Activated CD8-positive, alpha-beta memory T cell treated with anti-CD3 and anti-CD28 coated beads, Interleukin-2, amount 10 ng/mL, durations not matched to agents 7 days and 5 days (primary cell): ENCODE results near the gene SOX3. TPM values are rescaled to one million over a fixed set of nuclear protein-coding genes. Genes with fewer than 3 reads are reported as not detected.

Source experiments
- ATAC-seq: fragments of 150-1000 bp; cut with Tn5 transposase; one replicate; pipeline ENCODE4 v1.10.0; 2021; ENCODE audit warnings: moderate library complexity
- CTCF ChIA-PET: fragments of 350-600 bp; sonication (Branson Sonifier 250); formaldehyde crosslinking; loops from one replicate; lab custom pipeline; 2021; ENCODE audit warnings: antibody characterized with exemption; lab: Charles Lee
- DNase-seq: peaks from one replicate; pipeline ENCODE4 v3.0.0-alpha.2; 2020
- H3K27ac Mint-ChIP-seq: one replicate; pipeline ENCODE4 v1.8.0; 2021; ENCODE audit warnings: mild to moderate bottlenecking, mixed read lengths
- H3K27me3 Mint-ChIP-seq: one replicate; pipeline ENCODE4 v1.8.0; 2021; ENCODE audit warnings: mixed read lengths
- H3K36me3 Mint-ChIP-seq: one replicate; pipeline ENCODE4 v1.8.0; 2021; ENCODE audit warnings: mild to moderate bottlenecking, mixed read lengths
- H3K4me1 Mint-ChIP-seq: one replicate; pipeline ENCODE4 v1.8.0; 2021; ENCODE audit warnings: mixed read lengths
- H3K4me3 Mint-ChIP-seq: one replicate; pipeline ENCODE4 v1.8.0; 2021; ENCODE audit warnings: mild to moderate bottlenecking, moderate library complexity, mixed read lengths
- H3K9me3 Mint-ChIP-seq: one replicate; pipeline ENCODE4 v1.8.0; 2022; ENCODE audit warnings: low read depth, mixed read lengths
- total RNA-seq, 2 experiments: library from RNA; stranded (reverse); gene quantifications; one replicate each; pipeline ENCODE4 v1.2.3, GENCODE V29; 2021

Gene SOX3
- total RNA-seq, 2 experiments from 2014 or later: not detected

DNA sequence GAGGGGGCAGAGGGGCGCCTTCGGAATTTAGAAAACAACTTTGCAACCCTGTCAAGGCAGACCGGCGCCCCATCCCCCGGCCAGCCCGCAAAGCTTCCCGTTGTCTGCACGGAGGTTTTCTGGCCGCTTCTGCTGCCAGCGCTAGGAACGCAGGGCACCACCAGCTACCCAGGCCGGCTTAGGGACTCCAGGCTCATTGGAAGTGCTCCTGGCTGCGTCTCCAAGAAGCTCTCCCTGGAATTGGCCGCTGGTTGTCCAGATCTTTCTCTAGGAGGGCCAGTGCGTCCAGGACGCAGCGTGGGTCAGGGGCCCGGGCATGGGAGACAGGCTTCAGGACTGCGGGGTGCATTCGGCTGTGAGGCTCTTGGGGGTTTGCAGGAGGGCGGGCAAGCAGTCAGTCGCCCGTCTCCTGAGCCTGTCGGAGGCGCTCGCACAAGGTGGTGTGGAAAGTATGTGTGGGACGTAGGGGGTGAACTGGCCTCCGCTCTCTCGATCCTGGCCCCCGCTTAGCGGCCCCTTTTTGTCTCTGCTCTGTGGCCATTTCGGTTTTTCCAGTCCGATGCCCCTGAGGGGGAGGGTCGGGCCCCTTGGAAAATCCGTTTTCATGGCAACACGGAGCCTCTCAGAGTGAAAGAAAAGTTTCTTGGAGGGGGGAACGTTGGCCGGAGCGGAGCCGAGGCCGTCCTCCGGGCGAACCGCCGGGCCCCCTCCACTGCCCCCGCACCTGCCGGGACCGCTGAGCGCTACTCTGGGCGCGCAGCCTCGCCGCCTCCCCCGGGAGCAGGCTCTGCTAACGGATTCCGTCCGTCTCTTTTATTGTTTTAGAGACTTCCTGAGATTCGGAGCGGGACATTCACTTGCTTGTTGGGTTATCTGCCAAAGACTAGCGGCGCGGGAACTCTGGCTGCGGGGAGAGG is 810 bp upstream of the SOX3 start:
- DNase-seq (no peak), ATAC-seq (no peak)
- H3K27ac Mint-ChIP-seq: no peak overlapping the region
- H3K27me3 Mint-ChIP-seq: peaks cover 68% of the 10 kb centered on the region
- H3K4me1 Mint-ChIP-seq: no peaks in the 10 kb centered on the region
- CTCF ChIA-PET: no interaction called here
- H3K9me3 Mint-ChIP-seq: no peaks in the 10 kb centered on the region
- H3K4me3 Mint-ChIP-seq: no peak overlapping the region
- H3K36me3 Mint-ChIP-seq: peaks cover 3% of the 10 kb centered on the region

DNA sequence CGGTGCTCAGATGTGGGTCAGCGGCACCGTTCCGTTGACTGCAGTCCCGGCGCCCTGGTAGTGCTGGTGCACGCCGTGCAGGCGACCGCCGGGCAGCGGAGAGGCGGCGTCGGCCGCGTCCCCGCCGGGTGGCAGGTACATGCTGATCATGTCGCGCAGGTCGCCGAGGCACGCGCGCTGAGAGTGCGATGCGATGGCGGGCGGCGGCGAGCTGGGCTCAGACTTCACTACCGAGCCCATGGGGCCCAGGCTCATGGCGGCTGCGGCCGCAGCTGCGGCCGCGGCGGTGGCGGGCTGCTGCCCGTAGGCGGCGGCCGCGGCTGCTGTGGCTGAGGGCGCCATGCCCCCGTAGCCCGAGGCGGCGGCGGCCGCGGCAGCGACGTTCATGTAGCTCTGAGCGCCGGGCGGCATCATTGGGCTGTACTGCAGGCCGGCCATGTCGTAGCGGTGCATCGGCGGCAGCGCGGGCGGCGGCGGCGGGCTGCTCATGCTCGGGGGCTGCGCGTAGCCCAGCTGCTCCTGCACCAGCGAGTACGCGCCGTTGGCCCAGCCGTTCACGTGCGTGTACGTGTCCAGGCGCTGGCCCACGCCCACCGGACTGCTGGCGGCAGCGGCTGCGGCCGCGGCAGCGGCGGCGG is 1.0 kb downstream of the SOX3 start:
- H3K4me1 Mint-ChIP-seq: no peaks in the 10 kb centered on the region
- no peaks in the 10 kb centered on the region for H3K9me3 Mint-ChIP-seq
- no peak for ATAC-seq
- no peak overlapping the region for H3K27ac Mint-ChIP-seq
- CTCF ChIA-PET: no interaction called here
- H3K36me3 Mint-ChIP-seq: peaks cover 3% of the 10 kb centered on the region
- no peak overlapping the region for H3K4me3 Mint-ChIP-seq
- peaks cover 60% of the 10 kb centered on the region for H3K27me3 Mint-ChIP-seq
- no peak for DNase-seq

DNA sequence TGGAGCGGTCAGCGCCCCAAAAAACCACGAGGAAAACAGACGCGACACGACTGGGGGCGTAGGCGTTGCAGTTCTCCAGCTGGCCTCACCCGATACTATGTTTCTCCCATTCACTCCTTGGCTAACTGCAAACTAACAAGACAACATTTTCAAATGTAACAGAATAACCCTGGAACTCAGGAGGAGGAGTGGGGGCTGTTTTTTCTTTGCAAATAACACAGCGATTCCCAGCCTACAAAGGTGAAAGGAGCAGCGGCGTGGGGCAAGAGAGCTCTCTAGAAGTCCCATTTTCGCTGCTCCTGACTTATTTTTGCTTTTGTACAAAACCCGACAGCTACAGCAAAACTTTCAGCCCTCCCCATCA is 1.6 kb downstream of the SOX3 start:
- CTCF ChIA-PET: no interaction called here
- no peaks in the 10 kb centered on the region for H3K4me1 Mint-ChIP-seq
- H3K27me3 Mint-ChIP-seq: peaks cover 57% of the 10 kb centered on the region
- DNase-seq: no peak
- H3K4me3 Mint-ChIP-seq: no peak overlapping the region
- peaks cover 3% of the 10 kb centered on the region for H3K36me3 Mint-ChIP-seq
- H3K9me3 Mint-ChIP-seq: no peaks in the 10 kb centered on the region
- ATAC-seq: no peak
- H3K27ac Mint-ChIP-seq: no peak overlapping the region

DNA sequence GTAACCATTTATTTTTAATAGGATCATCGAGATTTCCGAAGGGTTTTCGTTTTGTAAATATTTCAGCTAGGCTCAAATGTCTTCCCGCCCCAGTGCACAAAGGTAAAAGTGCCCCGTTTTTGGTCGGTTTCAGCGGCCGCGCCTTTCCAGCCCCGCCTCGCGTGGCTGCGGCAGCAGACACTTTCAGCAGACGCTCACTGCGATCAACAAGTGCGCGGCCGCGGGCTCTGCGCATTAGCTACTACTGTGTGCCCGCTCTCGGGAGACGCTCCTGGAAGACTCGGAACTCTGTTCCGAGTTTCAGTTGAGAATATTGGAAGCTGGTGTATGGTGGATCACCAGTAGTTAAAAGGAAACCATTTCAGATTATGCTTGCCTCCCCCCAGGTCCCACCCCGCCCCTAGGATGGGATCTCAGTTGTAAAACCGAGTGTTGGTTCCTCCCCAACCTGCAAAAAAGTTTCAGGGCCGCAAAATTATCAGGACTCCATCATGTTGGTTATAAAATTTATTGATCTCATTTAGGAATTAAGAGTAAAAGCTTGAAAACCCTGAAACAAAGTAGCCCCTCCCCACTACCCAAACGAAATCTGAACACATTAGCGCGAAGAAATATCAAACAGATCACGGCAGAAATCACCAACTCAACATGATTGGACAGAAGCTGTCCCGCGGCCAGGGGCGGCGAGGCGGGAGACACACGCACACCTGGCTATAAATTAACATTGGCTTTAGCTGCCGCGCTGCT is 2.2 kb downstream of the SOX3 start:
- H3K27me3 Mint-ChIP-seq: peaks cover 54% of the 10 kb centered on the region
- peaks cover 3% of the 10 kb centered on the region for H3K36me3 Mint-ChIP-seq
- no peaks in the 10 kb centered on the region for H3K4me1 Mint-ChIP-seq
- H3K4me3 Mint-ChIP-seq: no peak overlapping the region
- no peak for DNase-seq
- ATAC-seq: no peak
- no peak overlapping the region for H3K27ac Mint-ChIP-seq
- CTCF ChIA-PET: interaction anchor here (1.3 kb wide), 1 partner anchor 263 kb away, joined by 3 read pairs; no protein-coding TSS in a partner anchor
- H3K9me3 Mint-ChIP-seq: no peaks in the 10 kb centered on the region

DNA sequence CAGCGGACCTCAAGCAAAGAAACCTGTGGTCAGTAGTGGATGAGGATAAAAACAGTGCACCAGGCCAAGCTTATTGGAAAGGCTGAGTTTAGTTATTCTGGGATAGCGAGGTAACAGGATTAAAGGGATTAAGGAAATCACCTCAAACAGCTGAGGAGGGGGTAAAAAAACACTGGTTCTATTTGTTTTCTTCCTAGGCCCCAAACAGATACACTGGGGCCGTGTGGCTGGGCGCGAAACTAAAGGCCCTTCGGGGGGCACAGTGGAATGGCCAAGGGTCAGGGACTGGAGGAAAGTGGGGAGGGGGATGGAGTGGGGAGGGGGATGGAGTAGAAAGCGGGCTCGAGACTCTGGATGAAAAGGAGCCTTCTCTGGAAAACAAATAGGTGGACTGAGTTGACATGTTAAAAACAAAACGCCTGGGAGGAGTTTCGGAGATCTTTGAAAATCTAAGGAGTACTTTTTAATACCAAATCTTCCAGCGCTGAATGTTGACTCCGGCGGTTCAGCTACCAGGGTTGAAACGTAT is 2.9 kb downstream of the SOX3 start:
- DNase-seq (no peak), ATAC-seq (no peak)
- Mint-ChIP-seq H3K4me3 (no peak overlapping the region), H3K27me3 (peaks cover 47% of the 10 kb centered on the region), H3K27ac (no peak overlapping the region), H3K4me1 (no peaks in the 10 kb centered on the region), H3K9me3 (no peaks in the 10 kb centered on the region), H3K36me3 (peaks cover 3% of the 10 kb centered on the region)
- CTCF ChIA-PET: interaction anchor here (1.3 kb wide), 1 partner anchor 264 kb away, joined by 3 read pairs; no protein-coding TSS in a partner anchor

DNA sequence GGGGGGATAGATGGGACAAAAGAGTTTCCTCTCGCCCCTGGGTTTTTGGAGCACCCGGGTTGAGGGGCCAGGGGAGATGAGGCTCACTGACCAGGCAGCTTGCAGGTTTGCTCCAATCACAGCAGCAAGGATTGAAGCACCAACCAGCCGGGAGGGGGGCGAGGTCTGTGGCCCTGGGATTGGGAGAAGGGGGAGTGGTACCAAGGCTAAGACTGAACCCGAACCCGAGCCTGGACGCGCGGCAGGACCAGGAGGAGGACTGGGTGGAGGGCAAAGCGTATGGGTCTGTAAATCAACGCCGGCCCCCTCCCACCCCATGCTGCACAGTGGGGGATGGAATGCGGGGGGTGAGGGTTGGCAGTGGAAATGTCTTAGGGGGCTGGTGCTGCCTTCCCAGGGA is 3.5 kb downstream of the SOX3 start:
- H3K4me1 Mint-ChIP-seq: no peaks in the 10 kb centered on the region
- no peak for DNase-seq
- no peaks in the 10 kb centered on the region for H3K9me3 Mint-ChIP-seq
- H3K27me3 Mint-ChIP-seq: peaks cover 41% of the 10 kb centered on the region
- CTCF ChIA-PET: interaction anchor here (1.3 kb wide), 1 partner anchor 265 kb away, joined by 3 read pairs; no protein-coding TSS in a partner anchor
- no peak overlapping the region for H3K4me3 Mint-ChIP-seq
- peaks cover 1% of the 10 kb centered on the region for H3K36me3 Mint-ChIP-seq
- no peak for ATAC-seq
- no peak overlapping the region for H3K27ac Mint-ChIP-seq

DNA sequence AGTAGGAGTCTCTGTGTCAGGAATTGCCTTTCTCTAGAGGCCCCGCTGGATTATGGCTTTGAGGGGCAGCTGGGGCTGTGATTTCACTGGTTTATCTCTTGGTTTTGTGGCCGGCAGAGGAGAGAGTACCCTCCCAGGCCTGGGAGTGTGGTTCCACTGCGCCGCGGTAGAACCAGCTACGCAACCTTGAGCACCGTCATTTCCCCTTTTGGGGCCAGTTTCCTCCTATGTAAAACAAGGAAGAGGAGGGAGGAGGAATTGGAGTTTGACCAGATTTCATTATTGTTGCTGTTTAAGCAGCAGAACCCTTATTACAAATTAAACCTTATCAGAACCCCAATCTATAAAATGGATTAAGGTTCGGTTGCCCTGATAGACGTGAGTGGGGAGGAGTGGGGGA is 4.4 kb downstream of the SOX3 start:
- Mint-ChIP-seq H3K4me3 (no peak overlapping the region), H3K27me3 (peaks cover 34% of the 10 kb centered on the region), H3K27ac (no peak overlapping the region)

DNA sequence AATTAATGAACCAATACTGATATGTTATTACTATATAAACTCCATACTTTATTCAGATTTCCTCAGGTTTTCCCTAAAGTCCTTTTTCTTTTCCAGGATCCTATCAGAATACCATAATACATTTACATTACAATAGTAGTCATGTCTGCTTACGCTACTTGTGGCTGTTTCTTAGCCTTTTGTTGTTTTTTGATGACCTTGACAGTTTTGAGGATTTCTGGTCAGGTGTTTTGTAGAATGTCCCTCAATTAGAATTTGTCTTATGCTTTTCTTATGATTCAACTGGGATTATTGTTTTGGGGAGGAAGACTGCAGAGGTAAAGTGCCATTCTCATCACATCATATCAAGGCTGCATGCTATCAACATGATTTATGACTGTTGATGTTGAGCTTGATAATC is 9.1 kb downstream of the SOX3 start:
- Mint-ChIP-seq H3K9me3 (no peaks in the 10 kb centered on the region), H3K27ac (no peak overlapping the region), H3K27me3 (peaks cover 8% of the 10 kb centered on the region), H3K36me3 (no peaks in the 10 kb centered on the region), H3K4me1 (no peaks in the 10 kb centered on the region), H3K4me3 (no peak overlapping the region)
- CTCF ChIA-PET: no interaction called here
- no peak for ATAC-seq
- DNase-seq: no peak

More for the DNA sequence above, 4.4 kb downstream of the SOX3 start:
- ATAC-seq: no peak
- no peak for DNase-seq
- Mint-ChIP-seq H3K4me1 (no peaks in the 10 kb centered on the region), H3K36me3 (peaks cover 1% of the 10 kb centered on the region), H3K9me3 (no peaks in the 10 kb centered on the region)
- CTCF ChIA-PET: no interaction called here

DNA sequence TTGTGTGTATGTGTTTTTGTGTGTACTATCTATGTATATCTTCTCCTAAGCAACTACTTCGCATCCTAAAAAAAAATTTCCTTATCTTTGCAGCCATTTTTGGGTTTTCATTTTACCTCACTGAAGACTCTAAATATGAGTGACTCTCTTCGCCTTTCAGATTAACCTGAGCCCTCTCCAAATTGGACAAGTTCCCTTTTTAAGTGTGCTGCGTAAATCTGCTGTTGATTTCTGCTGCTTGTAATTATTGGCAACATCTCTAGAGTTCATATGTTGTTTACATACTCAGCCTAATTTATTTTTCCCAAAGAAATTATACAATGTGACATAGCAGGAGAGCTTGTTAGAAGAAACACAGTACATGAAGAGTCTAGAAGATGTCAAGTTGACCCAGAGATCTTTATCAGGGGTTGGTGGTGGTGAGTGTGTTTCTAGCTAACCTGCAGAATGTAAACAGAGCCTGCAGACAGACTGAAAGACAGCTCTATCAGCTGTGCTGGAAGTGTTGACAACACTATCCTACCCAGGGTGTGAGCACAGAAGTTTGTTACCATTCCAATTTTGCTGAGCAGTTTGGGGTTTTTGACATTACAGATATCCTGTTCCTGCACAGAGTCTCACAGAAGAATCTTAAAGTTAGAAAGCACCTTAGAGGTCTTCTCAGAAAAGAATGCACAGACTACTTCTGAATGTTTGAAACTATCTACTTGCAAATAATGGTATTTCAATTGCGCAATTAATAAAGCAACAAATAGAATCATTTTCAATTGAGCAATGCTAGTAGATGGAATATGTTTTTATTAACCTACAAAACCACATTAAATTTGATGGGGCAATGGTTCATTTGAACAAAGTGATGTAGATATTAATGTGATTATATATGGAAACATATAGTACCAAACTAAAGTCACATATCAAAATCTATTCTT is 12.5 kb downstream of the SOX3 start:
- DNase-seq: no peak
- Mint-ChIP-seq H3K27ac (no peak overlapping the region), H3K36me3 (no peaks in the 10 kb centered on the region), H3K9me3 (no peaks in the 10 kb centered on the region), H3K27me3 (no peaks in the 10 kb centered on the region), H3K4me1 (no peaks in the 10 kb centered on the region), H3K4me3 (no peak overlapping the region)
- no peak for ATAC-seq
- CTCF ChIA-PET: no interaction called here

DNA sequence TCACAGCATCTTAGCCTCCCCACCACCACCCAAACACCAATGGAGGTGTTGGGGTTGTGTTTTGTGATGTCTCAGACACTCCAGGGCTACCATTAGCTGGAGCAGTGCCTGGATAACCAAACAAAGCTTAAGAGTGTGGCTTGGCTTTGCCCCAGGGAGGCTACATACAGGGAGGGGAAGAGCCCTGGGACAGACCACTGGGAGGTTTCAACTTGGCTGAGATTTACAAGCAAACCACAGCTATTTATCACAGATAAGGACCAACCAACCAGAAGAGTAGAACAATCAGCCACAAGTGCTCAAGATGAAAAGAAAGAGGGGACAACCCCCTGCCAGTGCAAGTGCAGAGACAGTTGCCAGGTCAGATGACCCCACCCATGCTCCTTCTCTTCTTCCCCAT is 24.1 kb downstream of the SOX3 start:
- Mint-ChIP-seq H3K9me3 (peaks cover 3% of the 10 kb centered on the region), H3K36me3 (no peaks in the 10 kb centered on the region), H3K27me3 (no peaks in the 10 kb centered on the region), H3K27ac (no peak overlapping the region), H3K4me1 (no peaks in the 10 kb centered on the region), H3K4me3 (no peak overlapping the region)
- CTCF ChIA-PET: no interaction called here
- ATAC-seq (no peak), DNase-seq (no peak)

DNA sequence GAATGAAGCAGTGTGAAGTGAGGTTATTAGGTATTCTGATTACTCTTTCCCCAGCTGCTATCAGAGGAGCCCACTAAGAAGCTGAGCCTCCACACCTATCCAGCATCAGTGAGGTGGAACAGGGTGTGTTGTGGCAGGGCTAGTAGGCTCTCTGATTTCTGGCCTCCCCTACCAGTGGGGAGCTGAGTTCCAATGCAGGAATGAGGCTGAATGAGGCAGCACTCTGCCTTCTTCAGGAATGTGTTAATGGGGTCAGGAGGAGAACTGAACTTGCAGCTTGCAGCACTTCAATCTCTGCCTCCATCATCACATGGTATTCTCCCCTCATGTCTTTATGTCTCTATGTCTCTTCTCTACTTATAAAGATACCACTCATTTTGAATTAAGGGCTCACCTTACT is 26.9 kb downstream of the SOX3 start:
- H3K4me1 Mint-ChIP-seq: no peaks in the 10 kb centered on the region
- no peaks in the 10 kb centered on the region for H3K27me3 Mint-ChIP-seq
- ATAC-seq (no peak), DNase-seq (no peak)
- no peak overlapping the region for H3K27ac Mint-ChIP-seq
- CTCF ChIA-PET: no interaction called here
- H3K4me3 Mint-ChIP-seq: no peak overlapping the region
- H3K9me3 Mint-ChIP-seq: peaks cover 6% of the 10 kb centered on the region
- no peaks in the 10 kb centered on the region for H3K36me3 Mint-ChIP-seq

DNA sequence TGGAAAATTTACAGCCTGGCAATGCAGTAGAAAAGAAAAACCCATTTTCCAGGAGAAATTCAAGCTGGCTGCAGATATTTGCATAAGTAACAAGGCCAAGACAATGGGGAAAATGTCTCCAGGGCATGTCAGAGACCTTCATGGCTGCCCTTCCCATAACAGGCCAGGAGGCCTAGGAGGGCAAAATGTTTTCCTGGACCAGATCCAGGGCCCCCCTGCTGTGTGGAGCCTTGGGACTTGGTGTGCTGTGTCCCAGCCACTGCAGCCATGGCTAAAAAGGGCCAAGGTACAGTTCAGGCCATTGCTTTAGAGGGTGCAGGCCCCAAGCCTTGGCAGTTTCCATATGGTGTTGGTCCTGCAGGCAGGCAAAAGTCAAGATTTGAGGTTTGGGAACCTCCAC is 29.8 kb downstream of the SOX3 start:
- Mint-ChIP-seq H3K4me3 (no peak overlapping the region), H3K36me3 (no peaks in the 10 kb centered on the region), H3K4me1 (no peaks in the 10 kb centered on the region), H3K27me3 (no peaks in the 10 kb centered on the region), H3K9me3 (peaks cover 8% of the 10 kb centered on the region), H3K27ac (no peak overlapping the region)
- no peak for ATAC-seq
- CTCF ChIA-PET: no interaction called here
- DNase-seq: no peak
